HG03064 (cell line): ENCODE results near the gene ACSBG1.

Experiments
- ATAC-seq: cut with Tn5 transposase; IDR thresholded peaks from one replicate; pipeline ENCODE4 v1.9.1; 2021; ENCODE audit warnings: low read depth; ENCODE audit not compliant: unreplicated experiment

The ACSBG1 gene

GRCh38 chr15:78142332-78142731 is 92.0 kb downstream of the ACSBG1 start:
- no peak for ATAC-seq

- ATAC-seq, result no peak
These were observed 94.1 kb downstream of the ACSBG1 start for GRCh38 chr15:78140292-78140691.

- ATAC-seq, result no peak
These were observed 94.8 kb downstream of the ACSBG1 start for GRCh38 chr15:78139578-78139977.

GRCh38 chr15:78133801-78134200 is 100.6 kb downstream of the ACSBG1 start:
- ATAC-seq, result no peak

- ATAC-seq, result no peak
These were observed 102.9 kb downstream of the ACSBG1 start, which contains the start of gene CIB2 for GRCh38 chr15:78131295-78132061. CIB2 (minus strand) TSS chr15:78131445; CDS start chr15:78131215, 230 bp downstream.

- ATAC-seq, result no peak
These were observed 103.7 kb downstream of the ACSBG1 start for GRCh38 chr15:78130466-78131294.

GRCh38 chr15:78129751-78130287 is 104.5 kb downstream of the ACSBG1 start:
- ATAC-seq, result no peak

- no peak for ATAC-seq
These were observed 105.2 kb downstream of the ACSBG1 start for GRCh38 chr15:78129077-78129750.

GRCh38 chr15:78127882-78128281 is 106.5 kb downstream of the ACSBG1 start:
- ATAC-seq, result no peak

GRCh38 chr15:78125267-78125666 is 109.1 kb downstream of the ACSBG1 start:
- no peak for ATAC-seq

- no peak for ATAC-seq
These were observed 113.8 kb downstream of the ACSBG1 start for GRCh38 chr15:78120523-78120922.
